PC-3 (cell line): ENCODE results near the gene C19orf25. TPM values are rescaled to one million over a fixed set of nuclear protein-coding genes. Genes with fewer than 3 reads are reported as not detected.

Source experiments
- ATAC-seq: fragments of 200-7000 bp; cut with Tn5 transposase; 2 replicates; pipeline ENCODE4 v1.9.1; 2020; ENCODE audit warnings: mild to moderate bottlenecking, moderate library complexity
- BruUV-seq: library from RNA; stranded (reverse); fragments of 400-500 nt; replicated peaks from 2 replicates; lab custom pipeline; 2021; lab: Mats Ljungman, UMichigan
- CTCF ChIA-PET: fragments of 300-600 bp; sonication (Branson Sonifier 250); formaldehyde crosslinking; loops from one replicate; lab custom pipeline; 2022; ENCODE audit warnings: antibody characterized with exemption; lab: Charles Lee
- POLR2A ChIA-PET: fragments of 300-600 bp; sonication (Branson Sonifier 250); formaldehyde crosslinking; loops from one replicate; lab custom pipeline; 2022; ENCODE audit warnings: antibody characterized with exemption; ENCODE audit not compliant: unreplicated experiment; lab: Charles Lee
- DNase-seq: peaks from one replicate; pipeline ENCODE4 v3.0.0-alpha.2; 2015
- H2AFZ ChIP-seq: fragments of 300-600 bp; sonication (generic); 2 replicates; pipeline ENCODE4 v1.6.0; 2016; ENCODE audit warnings: antibody characterized with exemption, low read length
- H3F3A ChIP-seq: fragments of 300-600 bp; sonication (generic); one replicate; pipeline ENCODE4 v1.6.0; 2017; ENCODE audit warnings: antibody characterized with exemption, low read length, control low read depth, mild to moderate bottlenecking; ENCODE audit not compliant: unreplicated experiment
- H3K27ac ChIP-seq: fragments of 300-600 bp; sonication (generic); 2 replicates; pipeline ENCODE4 v1.5.1; 2016; ENCODE audit warnings: mild to moderate bottlenecking, low read length
- H3K27me3 ChIP-seq: fragments of 300-600 bp; sonication (generic); 2 replicates; pipeline ENCODE4 v1.6.1; 2016; ENCODE audit warnings: low read length, mixed read lengths
- H3K36me3 ChIP-seq: fragments of 300-600 bp; sonication (generic); 2 replicates; pipeline ENCODE4 v1.6.1; 2016; ENCODE audit warnings: low read depth, mixed run types, low read length, mixed read lengths
- H3K4me1 ChIP-seq: fragments of 300-600 bp; sonication (generic); 2 replicates; pipeline ENCODE4 v1.5.1; 2016; ENCODE audit warnings: low read length; ENCODE audit not compliant: insufficient read depth
- H3K4me2 ChIP-seq: fragments of 300-600 bp; sonication (generic); 2 replicates; pipeline ENCODE4 v1.6.0; 2016; ENCODE audit warnings: low read length
- H3K4me3 ChIP-seq: fragments of 300-600 bp; sonication (generic); 2 replicates; pipeline ENCODE4 v1.5.1; 2016; ENCODE audit warnings: mild to moderate bottlenecking, low read length, mixed read lengths
- H3K79me2 ChIP-seq: fragments of 300-600 bp; sonication (generic); 2 replicates; pipeline ENCODE4 v1.6.1; 2017; ENCODE audit warnings: low read length, mixed read lengths
- H3K9ac ChIP-seq: fragments of 300-600 bp; sonication (generic); 2 replicates; pipeline ENCODE4 v1.6.0; 2016; ENCODE audit warnings: mild to moderate bottlenecking, low read length
- H3K9me2 ChIP-seq: fragments of 300-600 bp; sonication (generic); replicated peaks from 2 replicates; pipeline ENCODE4 v1.6.1; 2016; ENCODE audit warnings: mixed run types, low read length, mixed read lengths
- H3K9me3 ChIP-seq: fragments of 300-600 bp; sonication (generic); 2 replicates; pipeline ENCODE4 v1.6.1; 2016; ENCODE audit warnings: low read length, mixed read lengths
- H4K20me1 ChIP-seq: fragments of 300-600 bp; sonication (generic); 2 replicates; pipeline ENCODE4 v1.6.1; 2016; ENCODE audit warnings: low read length, mixed read lengths
- CTCF ChIP-seq: fragments of 300-600 bp; sonication (generic); conservative IDR thresholded peaks from 2 replicates; pipeline ENCODE4 v1.5.1; 2017; ENCODE audit warnings: antibody characterized with exemption, low read depth, mild to moderate bottlenecking, low read length
- EZH2 ChIP-seq: fragments of 300-600 bp; sonication (generic); IDR thresholded peaks from one replicate; pipeline ENCODE4 v1.6.1; 2017; ENCODE audit warnings: antibody characterized with exemption, mild to moderate bottlenecking, low read length; ENCODE audit not compliant: unreplicated experiment
- EZH2phosphoT487 ChIP-seq: fragments of 300-600 bp; sonication (generic); IDR thresholded peaks from 2 replicates; pipeline ENCODE4 v1.6.1; 2018; ENCODE audit warnings: mild to moderate bottlenecking, antibody characterized with exemption, low read length, borderline replicate concordance
- intact Hi-C: fragments of 100-400 bp; cut with micrococcal nuclease; formaldehyde crosslinking; loops from 2 replicates; pipeline ENCODE4 v1.9.0; 2023
- total RNA-seq: library from RNA; depleted of rRNA; stranded (reverse); fragments of >200 nt; gene quantifications from 2 replicates; pipeline ENCODE4 v1.2.3, GENCODE V29; 2014

C19orf25 gene
- total RNA-seq, 1 experiment from 2014 or later = 45.0 TPM

GRCh38 chr19:1466461-1467214 lies 12.4 kb downstream of the C19orf25 start:
- no peaks in the 10 kb centered on the region for H3K27me3 ChIP-seq
- no TSS peak for BruUV-seq

GRCh38 chr19:1466018-1466460 lies 13.0 kb downstream of the C19orf25 start:
- Histone ChIP-seq H3K79me2 (peaks cover 27% of the 10 kb centered on the region), H3K4me2 (no peak overlapping the region), H3K27ac (no peak overlapping the region), H3K36me3 (no peaks in the 10 kb centered on the region), H3K9me3 (no peaks in the 10 kb centered on the region), H3F3A (no peaks in the 10 kb centered on the region), H3K4me1 (peaks cover 9% of the 10 kb centered on the region), H3K9ac (no peak overlapping the region), H3K9me2 (no peaks in the 10 kb centered on the region), H4K20me1 (no peaks in the 10 kb centered on the region), H3K4me3 (no peak overlapping the region), H3K27me3 (no peaks in the 10 kb centered on the region), H2AFZ (no peak overlapping the region)
- ChIA-PET CTCF (no interaction called here), POLR2A (no interaction called here)
- no TSS peak for BruUV-seq
- ATAC-seq (no peak), DNase-seq (no peak)
- TF ChIP-seq EZH2 (no peak), CTCF (no peak), EZH2phosphoT487 (no peak)
- intact Hi-C loops = no loop called here

More at GRCh38 chr19:1466461-1467214, 12.4 kb downstream of the C19orf25 start:
- DNase-seq (no peak), ATAC-seq (no peak)
- TF ChIP-seq CTCF = no peak
- TF ChIP-seq EZH2phosphoT487 = no peak
- Histone ChIP-seq H3K4me1 (peaks cover 15% of the 10 kb centered on the region), H3K9me2 (no peaks in the 10 kb centered on the region), H4K20me1 (no peaks in the 10 kb centered on the region), H3K9ac (no peak overlapping the region), H3K4me2 (peak overlapping the region; percentile 88; the same call in 1 of the 2 replicates), H3K4me3 (no peak overlapping the region), H3K9me3 (no peaks in the 10 kb centered on the region), H3K79me2 (peaks cover 27% of the 10 kb centered on the region), H2AFZ (no peak overlapping the region), H3K36me3 (no peaks in the 10 kb centered on the region), H3F3A (no peaks in the 10 kb centered on the region), H3K27ac (no peak overlapping the region)
- intact Hi-C loops = no loop called here
- CTCF ChIA-PET = interaction anchor here (1.3 kb wide), 1 partner anchor 22 kb away, joined by 3 read pairs; no protein-coding TSS in a partner anchor
- POLR2A ChIA-PET = no interaction called here
